Stimulated activated CD8-positive, alpha-beta memory T cell treated with anti-CD3 and anti-CD28 coated beads, Interleukin-4, amount 100 ng/mL, for 4 hours (primary cell): ENCODE measurements around the gene LURAP1L.

Source experiments
- DNase-seq, 2 donors: peaks; one replicate each; pipeline ENCODE4 v3.0.0-alpha.2; 2020; ENCODE audit warnings: low read depth in 2 of 2, low spot score in 1 of 2

Gene LURAP1L

GRCh38 chr9:12776513-12777055, 1.8 kb downstream of the LURAP1L start:
- DNase-seq = no peak

- DNase-seq = no peak
These were observed 2.6 kb downstream of the LURAP1L start for GRCh38 chr9:12777121-12778022.

DNA sequence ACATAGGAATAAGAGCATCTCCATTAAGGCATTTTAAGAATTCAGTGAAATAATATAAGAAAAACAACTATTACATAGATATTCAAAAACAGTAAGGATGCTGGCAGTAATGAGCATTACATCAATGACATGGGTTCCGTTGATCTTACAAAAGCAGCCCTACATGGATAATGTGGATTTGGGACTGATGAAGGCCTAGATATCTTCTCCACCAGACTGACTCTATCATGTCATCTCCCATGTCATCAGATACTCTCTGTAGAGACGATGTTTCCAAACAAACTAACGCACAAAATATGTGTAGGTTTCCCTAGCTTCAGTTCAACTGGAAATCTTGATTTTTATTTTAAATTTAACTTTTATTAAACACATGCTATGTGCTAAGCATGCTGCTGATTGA, 3.6 kb downstream of the LURAP1L start:
- no peak for DNase-seq

DNA sequence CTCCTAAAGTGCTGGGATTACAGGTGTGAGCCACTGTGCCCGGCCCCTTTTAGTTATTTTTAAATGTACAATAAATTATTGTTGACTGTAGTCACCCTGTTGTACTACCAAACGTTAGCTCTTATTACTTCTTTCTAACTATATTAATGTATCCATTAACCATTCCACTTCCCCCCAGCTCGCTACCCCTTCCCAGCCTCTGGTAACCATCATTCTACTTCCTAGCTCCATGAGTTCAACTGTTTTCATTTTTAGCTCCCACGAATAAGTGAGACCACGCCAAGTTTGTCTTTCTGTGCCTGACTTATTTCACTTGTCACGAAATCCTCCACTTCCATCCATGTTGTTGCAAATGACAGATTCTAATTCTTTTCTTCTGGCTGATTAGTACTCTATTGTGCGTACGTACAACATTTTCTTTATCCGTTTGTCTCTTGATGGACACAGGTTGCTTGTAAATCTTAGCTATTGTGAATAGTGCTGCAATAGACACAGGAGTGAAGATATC, 6.5 kb downstream of the LURAP1L start:
- DNase-seq = no peak

DNA sequence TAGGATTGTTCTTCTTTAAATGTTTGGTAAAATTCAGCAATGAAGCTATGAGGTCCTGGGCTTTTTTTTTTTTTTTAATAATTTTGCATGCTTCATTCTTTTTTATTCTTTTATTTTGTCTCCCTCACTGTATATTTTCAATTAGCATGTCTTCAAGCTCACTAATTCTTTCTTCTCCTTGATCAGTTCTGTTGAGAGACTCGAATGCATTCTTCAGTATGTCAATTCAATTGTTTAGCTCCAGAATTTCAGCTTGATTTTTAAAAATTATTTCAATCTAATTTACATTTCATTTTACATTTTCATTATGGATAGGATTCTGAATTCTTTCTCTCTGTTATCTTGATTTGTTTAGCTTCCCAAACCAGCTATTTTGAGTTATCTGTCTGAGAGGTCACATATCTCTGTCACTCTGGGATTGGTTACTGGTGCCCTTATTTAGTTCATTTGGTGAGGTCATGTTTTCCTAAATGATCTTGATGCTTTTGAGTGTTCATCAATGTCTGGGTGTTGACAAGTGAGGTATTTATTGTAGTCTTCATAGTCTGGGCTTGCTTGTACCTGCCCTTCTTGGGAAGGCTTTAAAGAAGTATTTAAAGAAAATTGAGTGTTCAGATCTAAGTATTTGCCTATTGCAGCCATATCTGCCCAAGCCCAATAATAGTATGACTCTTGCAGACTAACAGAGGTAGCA, 9.1 kb downstream of the LURAP1L start:
- no peak for DNase-seq

- no peak for DNase-seq
These were observed 9.8 kb downstream of the LURAP1L start for GRCh38 chr9:12784461-12785259.

DNA sequence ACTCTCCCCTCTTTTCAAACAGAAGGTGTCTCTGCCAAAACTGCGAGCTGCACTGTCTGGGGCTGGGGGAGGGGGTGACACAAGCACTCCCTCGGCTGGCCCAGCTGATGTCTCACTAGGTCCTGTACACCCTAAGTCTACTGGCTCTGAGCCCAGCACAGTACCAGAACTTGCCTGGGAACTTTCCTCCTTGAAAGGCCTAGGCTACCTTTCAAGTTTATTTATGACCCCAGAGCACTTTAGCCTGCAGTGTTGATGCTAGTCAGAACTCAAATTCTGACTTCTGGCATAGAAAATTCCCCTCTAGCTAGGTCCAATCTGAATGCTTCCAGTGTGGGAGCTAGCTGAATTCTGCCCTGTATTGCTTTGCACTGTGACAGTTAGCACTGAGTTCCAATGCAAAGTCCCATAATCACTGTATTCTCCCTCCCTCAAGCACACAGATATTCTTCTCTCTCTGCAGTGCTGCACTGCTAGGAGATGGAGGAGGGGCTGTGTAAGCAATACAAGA, 10.5 kb downstream of the LURAP1L start:
- no peak for DNase-seq

- DNase-seq = no peak
These were observed 11.1 kb downstream of the LURAP1L start for GRCh38 chr9:12785941-12786340.

GRCh38 chr9:12790001-12790400, 15.2 kb downstream of the LURAP1L start:
- no peak for DNase-seq

GRCh38 chr9:12790883-12791282, 16.1 kb downstream of the LURAP1L start:
- no peak for DNase-seq

- no peak for DNase-seq
These were observed 19.4 kb downstream of the LURAP1L start for GRCh38 chr9:12794101-12794799.

DNA sequence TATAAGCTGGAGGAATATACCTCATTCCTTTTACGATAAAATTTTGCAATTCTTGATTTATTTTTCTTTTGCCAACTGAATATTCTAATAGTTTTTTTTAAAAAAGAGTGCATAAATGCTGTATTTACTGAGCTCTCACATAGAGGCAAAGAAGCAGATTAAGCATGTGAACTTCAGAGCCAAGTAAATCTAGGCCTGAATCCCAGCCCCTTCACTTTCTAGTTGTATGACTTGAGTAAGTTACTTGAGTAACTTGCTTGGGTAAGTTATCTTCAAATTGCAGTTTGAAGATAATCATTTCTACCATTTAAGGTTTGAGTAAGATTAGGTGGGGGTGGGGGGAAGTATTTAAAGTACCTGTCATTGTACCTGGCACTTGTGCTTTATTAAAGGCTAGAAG, 21.8 kb downstream of the LURAP1L start:
- DNase-seq = no peak

- DNase-seq = no peak
These were observed 22.2 kb downstream of the LURAP1L start for GRCh38 chr9:12797037-12797436.

DNA sequence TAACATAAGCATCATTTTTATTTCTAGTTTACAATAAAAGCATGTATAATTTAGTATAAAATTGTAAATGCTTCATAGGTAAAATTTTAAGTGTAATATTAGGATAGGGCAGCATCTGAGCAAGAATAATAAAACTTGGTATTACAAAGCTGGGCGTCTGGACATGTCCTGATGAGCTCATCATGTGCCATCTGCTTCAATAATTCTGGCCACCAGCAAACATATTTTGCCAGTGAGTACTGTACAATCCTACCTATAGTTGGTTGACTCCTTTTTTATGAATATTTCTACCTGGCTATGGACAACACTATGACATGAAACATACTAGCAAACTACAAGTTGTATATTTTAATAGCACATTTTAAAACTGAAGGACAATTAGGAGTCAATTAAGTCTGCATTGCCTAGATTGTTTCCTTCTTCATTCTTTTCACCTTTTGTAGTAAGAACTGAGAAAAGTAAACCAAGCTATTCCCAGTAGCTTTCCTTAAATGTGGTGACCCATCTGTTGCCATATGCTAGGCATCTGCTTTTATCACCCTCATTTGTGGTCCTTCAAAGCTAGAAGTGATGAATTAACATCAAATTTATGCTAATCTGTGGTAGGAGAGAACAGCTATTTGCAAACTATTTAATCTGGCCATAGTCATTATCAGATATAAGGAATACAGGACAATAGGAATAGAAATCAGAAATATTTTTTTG, 23.4 kb downstream of the LURAP1L start:
- no peak for DNase-seq

DNA sequence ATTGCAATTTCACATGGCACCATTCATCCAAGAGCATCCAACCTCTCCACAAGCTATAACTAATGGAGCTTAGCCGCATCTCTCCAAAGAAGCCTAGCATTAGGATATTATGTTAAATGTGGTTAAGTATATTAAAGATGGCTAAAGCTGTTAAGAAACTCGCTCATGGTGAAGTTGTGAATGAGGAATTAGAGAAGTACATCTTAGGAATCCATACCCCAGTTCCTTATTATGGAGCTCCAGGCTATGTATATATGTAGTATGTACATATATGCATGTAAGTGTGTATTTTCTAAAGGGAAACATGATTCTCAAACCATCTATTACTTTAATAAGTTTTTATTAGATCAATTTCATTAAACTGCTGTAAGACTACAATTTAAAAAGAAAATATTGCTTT, 26.4 kb downstream of the LURAP1L start:
- DNase-seq = no peak

DNA sequence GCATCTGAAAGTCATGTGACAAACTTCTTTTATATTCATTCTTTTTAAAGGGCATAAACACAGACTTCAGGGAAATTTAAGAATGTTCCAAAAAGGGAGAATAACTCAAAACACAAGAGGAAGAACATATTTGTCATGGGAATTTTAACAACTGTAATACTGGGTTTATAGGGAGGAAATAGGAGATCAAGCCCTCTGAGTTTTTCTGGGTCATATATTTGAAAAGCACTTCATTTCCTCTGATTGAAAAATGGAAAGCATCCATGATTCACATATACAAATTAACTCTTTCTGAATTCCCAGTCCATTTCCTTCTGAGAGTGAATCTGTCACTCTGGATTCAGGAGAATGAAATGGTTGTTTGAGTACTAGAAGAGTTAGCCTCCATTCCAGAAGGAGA, 26.8 kb downstream of the LURAP1L start:
- DNase-seq = no peak

- no peak for DNase-seq
These were observed 27.3 kb downstream of the LURAP1L start for GRCh38 chr9:12802093-12802492.

DNA sequence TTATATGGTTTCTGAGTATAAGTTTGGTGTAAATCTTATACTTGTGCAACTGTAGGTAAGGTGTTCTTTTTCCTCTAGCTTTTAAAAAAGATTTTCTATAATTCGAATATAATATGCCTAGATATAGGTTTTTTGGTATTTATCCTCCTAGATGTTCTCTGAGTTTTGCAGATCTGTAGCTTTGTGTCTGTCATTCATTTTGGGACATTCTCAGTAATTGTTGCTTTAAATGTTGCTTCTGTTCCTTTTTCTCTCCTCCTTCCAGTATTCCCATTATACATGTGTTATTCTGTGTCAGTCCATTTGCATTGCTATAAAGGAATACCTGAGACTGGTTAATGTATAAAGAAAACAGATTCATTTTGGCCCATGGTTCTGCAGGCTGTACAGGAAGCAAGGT, 33.7 kb downstream of the LURAP1L start:
- no peak for DNase-seq

GRCh38 chr9:12809720-12810119, 34.9 kb downstream of the LURAP1L start:
- no peak for DNase-seq

GRCh38 chr9:12811935-12812334, 37.1 kb downstream of the LURAP1L start:
- no peak for DNase-seq
